Skeletal muscle tissue (tissue), 4 donors: ENCODE data around the gene PSMD6. TPM values are rescaled to one million over a fixed set of nuclear protein-coding genes. Genes with fewer than 3 reads are reported as not detected.

Experiments
- H3K27ac ChIP-seq: one replicate; pipeline ENCODE4 v1.7.0; 2013; ENCODE audit warnings: mild to moderate bottlenecking, low read depth, low read length, inconsistent platforms
- H3K27me3 ChIP-seq, 3 donors: one replicate each; pipeline ENCODE4 v1.7.0; 2013; ENCODE audit warnings: low read length in 3 of 3; ENCODE audit not compliant: control insufficient read depth in 3 of 3, insufficient read depth in 3 of 3
- H3K36me3 ChIP-seq, 3 donors: one replicate each; pipeline ENCODE4 v1.7.0; 2013; ENCODE audit warnings: low read length in 3 of 3; ENCODE audit not compliant: control insufficient read depth in 3 of 3, insufficient read depth in 3 of 3
- H3K4me1 ChIP-seq, 3 donors: one replicate each; pipeline ENCODE4 v1.7.0; 2013; ENCODE audit warnings: low read length in 3 of 3, mild to moderate bottlenecking in 3 of 3; ENCODE audit not compliant: control insufficient read depth in 3 of 3, insufficient read depth in 3 of 3
- H3K4me3 ChIP-seq, 3 donors: one replicate each; pipeline ENCODE4 v1.7.0; 2013; ENCODE audit warnings: low read length in 3 of 3
- H3K9ac ChIP-seq, 3 donors: one replicate each; pipeline ENCODE4 v1.7.0; 2013; ENCODE audit warnings: low read length in 3 of 3, mild to moderate bottlenecking in 3 of 3, moderate library complexity in 2 of 3, low read depth in 1 of 3
- H3K9me3 ChIP-seq, 3 donors: one replicate each; pipeline ENCODE4 v1.7.0; 2013; ENCODE audit warnings: low read length in 3 of 3; ENCODE audit not compliant: control insufficient read depth in 3 of 3
- total RNA-seq: library from RNA; depleted of rRNA; stranded (reverse); fragments of >200 nt; gene quantifications from one replicate; pipeline ENCODE4 v1.2.3, GENCODE V29; 2014
- donor health status: Osteomylitis.

Gene PSMD6
- total RNA-seq, 1 donor from 2014 or later, result 70.5 TPM

- H3K27me3 ChIP-seq, result peaks cover 0 to 5% (median 0%) of the 10 kb centered on the region in 3 donors
- peaks cover 0 to 5% (median 4%) of the 10 kb centered on the region in 3 donors for H3K4me1 ChIP-seq
- H3K9me3 ChIP-seq, result no peaks in the 10 kb centered on the region
- no peak overlapping the region for H3K27ac ChIP-seq
- H3K4me3 ChIP-seq, result peak overlapping the region; percentile 66 to 75 (median 71)
- no peaks in the 10 kb centered on the region for H3K36me3 ChIP-seq
- H3K9ac ChIP-seq, result peak overlapping the region in 1 of 3 donors; percentile 24
Measured at GRCh38 chr3:64030741-64031140, 7.4 kb upstream of the PSMD6 start.

- Histone ChIP-seq H3K9ac (no peak overlapping the region), H3K9me3 (no peaks in the 10 kb centered on the region), H3K27me3 (peaks cover 0 to 5% (median 0%) of the 10 kb centered on the region in 3 donors), H3K27ac (no peak overlapping the region), H3K36me3 (no peaks in the 10 kb centered on the region), H3K4me1 (peaks cover 0 to 5% (median 4%) of the 10 kb centered on the region in 3 donors), H3K4me3 (no peak overlapping the region)
Measured at GRCh38 chr3:64029287-64029686, 6.0 kb upstream of the PSMD6 start.

- peaks cover 0 to 5% (median 4%) of the 10 kb centered on the region in 3 donors for H3K4me1 ChIP-seq
- no peaks in the 10 kb centered on the region for H3K9me3 ChIP-seq
- H3K27ac ChIP-seq, result no peak overlapping the region
- H3K4me3 ChIP-seq, result no peak overlapping the region
- no peak overlapping the region for H3K9ac ChIP-seq
- H3K36me3 ChIP-seq, result no peaks in the 10 kb centered on the region
- peaks cover 0 to 5% (median 0%) of the 10 kb centered on the region in 3 donors for H3K27me3 ChIP-seq
Measured at GRCh38 chr3:64028754-64029153, 5.5 kb upstream of the PSMD6 start.

- no peak overlapping the region for H3K9ac ChIP-seq
- peaks cover under 1 to 10% (median 9%) of the 10 kb centered on the region in 3 donors for H3K4me1 ChIP-seq
- no peak overlapping the region for H3K4me3 ChIP-seq
- no peak overlapping the region for H3K27ac ChIP-seq
- no peaks in the 10 kb centered on the region for H3K36me3 ChIP-seq
- H3K9me3 ChIP-seq, result no peaks in the 10 kb centered on the region
- H3K27me3 ChIP-seq, result peaks cover 0 to 5% (median 0%) of the 10 kb centered on the region in 3 donors
Measured at GRCh38 chr3:64027658-64028057, 4.4 kb upstream of the PSMD6 start.

GRCh38 chr3:64026346-64026745 lies 3.1 kb upstream of the PSMD6 start:
- H3K4me3 ChIP-seq, result no peak overlapping the region
- peaks cover 0 to 5% (median 0%) of the 10 kb centered on the region in 3 donors for H3K27me3 ChIP-seq
- H3K9ac ChIP-seq, result no peak overlapping the region
- H3K9me3 ChIP-seq, result no peaks in the 10 kb centered on the region
- H3K27ac ChIP-seq, result no peak overlapping the region
- H3K4me1 ChIP-seq, result peaks cover 11 to 20% (median 15%) of the 10 kb centered on the region in 3 donors
- peaks cover 3 to 8% (median 5%) of the 10 kb centered on the region in 3 donors for H3K36me3 ChIP-seq

- peak overlapping the region; percentile 75 for H3K27ac ChIP-seq
- peaks cover 0 to 2% (median 0%) of the 10 kb centered on the region in 3 donors for H3K27me3 ChIP-seq
- peaks cover 13 to 22% (median 18%) of the 10 kb centered on the region in 3 donors for H3K36me3 ChIP-seq
- peaks cover 10 to 16% (median 11%) of the 10 kb centered on the region in 3 donors for H3K4me1 ChIP-seq
- no peaks in the 10 kb centered on the region for H3K9me3 ChIP-seq
- H3K9ac ChIP-seq, result peak overlapping the region; percentile 92 to 99 (median 96)
- H3K4me3 ChIP-seq, result peak overlapping the region; percentile 84 to 100 (median 92)
Measured at GRCh38 chr3:64023861-64024223, 548 bp upstream of the PSMD6 start.

GRCh38 chr3:64022451-64023186 lies 675 bp downstream of the PSMD6 start:
- Histone ChIP-seq H3K9ac (peak overlapping the region; percentile 92 to 99 (median 96)), H3K4me1 (peaks cover 10 to 16% (median 11%) of the 10 kb centered on the region in 3 donors), H3K4me3 (peak overlapping the region; percentile 84 to 100 (median 92)), H3K36me3 (peaks cover 20 to 34% (median 27%) of the 10 kb centered on the region in 3 donors), H3K9me3 (no peaks in the 10 kb centered on the region), H3K27ac (peak overlapping the region; percentile 75), H3K27me3 (no peaks in the 10 kb centered on the region)

GRCh38 chr3:64021922-64022321 lies 1.4 kb downstream of the PSMD6 start:
- H3K9ac ChIP-seq, result peak overlapping the region in 1 of 3 donors; percentile 99
- no peaks in the 10 kb centered on the region for H3K9me3 ChIP-seq
- H3K4me1 ChIP-seq, result peaks cover 10 to 16% (median 11%) of the 10 kb centered on the region in 3 donors
- H3K27ac ChIP-seq, result no peak overlapping the region
- H3K27me3 ChIP-seq, result no peaks in the 10 kb centered on the region
- peaks cover 24 to 40% (median 30%) of the 10 kb centered on the region in 3 donors for H3K36me3 ChIP-seq
- H3K4me3 ChIP-seq, result peak overlapping the region; percentile 84 to 100 (median 92)

- peaks cover 10 to 16% (median 11%) of the 10 kb centered on the region in 3 donors for H3K4me1 ChIP-seq
- no peak overlapping the region for H3K9ac ChIP-seq
- H3K9me3 ChIP-seq, result no peaks in the 10 kb centered on the region
- no peaks in the 10 kb centered on the region for H3K27me3 ChIP-seq
- H3K27ac ChIP-seq, result no peak overlapping the region
- H3K36me3 ChIP-seq, result peaks cover 25 to 49% (median 40%) of the 10 kb centered on the region in 3 donors
- H3K4me3 ChIP-seq, result no peak overlapping the region
Measured at GRCh38 chr3:64019879-64020278, 3.4 kb downstream of the PSMD6 start.

- Histone ChIP-seq H3K27ac (no peak overlapping the region), H3K36me3 (peaks cover 30 to 55% (median 46%) of the 10 kb centered on the region in 3 donors), H3K27me3 (no peaks in the 10 kb centered on the region), H3K4me1 (peaks cover 10 to 16% (median 11%) of the 10 kb centered on the region in 3 donors), H3K4me3 (no peak overlapping the region), H3K9ac (no peak overlapping the region), H3K9me3 (no peaks in the 10 kb centered on the region)
Measured at GRCh38 chr3:64019271-64019670, 4.0 kb downstream of the PSMD6 start.
